Spleen (tissue), 11 donors: ENCODE data around the gene FLT1. TPM values are rescaled to one million over a fixed set of nuclear protein-coding genes. Genes with fewer than 3 reads are reported as not detected.

Experiments used
- DNase-seq: peaks from one replicate; pipeline ENCODE4 v3.0.0-alpha.2; 2020
- H3K27ac ChIP-seq, 8 donors: fragments of 200-600 bp; sonication (generic) in 7 of 8; 1 replicate in 4 of 8; 2 replicates in 4 of 8; pipeline versions ENCODE4 v1.5.0 to v1.8.0; 2016 to 2021; ENCODE audit warnings: inconsistent platforms in 4 of 8, mild to moderate bottlenecking in 4 of 8, moderate library complexity in 1 of 8
- H3K27me3 ChIP-seq, 7 donors: fragments of 200-600 bp; sonication (generic) in 6 of 7; replicated peaks in 1 of 7; 1 replicate in 4 of 7; 2 replicates in 3 of 7; pipeline versions ENCODE4 v1.5.0 to v1.8.0; 2016 to 2021; ENCODE audit warnings: inconsistent platforms in 3 of 7, mild to moderate bottlenecking in 1 of 7
- H3K36me3 ChIP-seq, 6 donors: fragments of 200-600 bp; sonication (generic) in 5 of 6; 1 replicate in 4 of 6; 2 replicates in 2 of 6; pipeline versions ENCODE4 v1.5.0 to v1.8.0; 2016 to 2021; ENCODE audit warnings: inconsistent platforms in 2 of 6
- H3K4me1 ChIP-seq, 6 donors: fragments of 200-600 bp; sonication (generic) in 5 of 6; 1 replicate in 3 of 6; 2 replicates in 3 of 6; pipeline versions ENCODE4 v1.5.0 to v1.8.0; 2016 to 2021; ENCODE audit warnings: inconsistent platforms in 3 of 6
- H3K4me3 ChIP-seq, 8 donors: fragments of 200-600 bp; sonication (generic) in 7 of 8; 1 replicate in 4 of 8; 2 replicates in 4 of 8; pipeline versions ENCODE4 v1.5.0 to v1.8.0; 2016 to 2021; ENCODE audit warnings: inconsistent platforms in 4 of 8, mild to moderate bottlenecking in 4 of 8, moderate library complexity in 2 of 8
- H3K9me3 ChIP-seq, 8 donors: fragments of 200-600 bp; sonication (generic) in 7 of 8; 1 replicate in 4 of 8; 2 replicates in 4 of 8; pipeline versions ENCODE4 v1.5.0 to v1.8.0; 2016 to 2021; ENCODE audit warnings: inconsistent platforms in 4 of 8
- POLR2A ChIP-seq, 3 donors: fragments of 450-650 bp; IDR thresholded peaks; one replicate each; pipeline ENCODE4 v1.5.1; 2017; ENCODE audit warnings: antibody characterized with exemption in 3 of 3, mild to moderate bottlenecking in 1 of 3
- POLR2AphosphoS5 ChIP-seq, 3 donors: sonication (generic); formaldehyde crosslinking; IDR thresholded peaks; one replicate each; pipeline ENCODE4 v1.5.1; 2017; ENCODE audit warnings: antibody characterized with exemption in 3 of 3
- WGBS, 5 donors: extraction: QIAGEN DNeasy Blood & Tissue Kit in 3 of 5; methylation state at CpG; one replicate each; pipeline versions ENCODE4 v1.1.5 to v1.1.7; 2013 to 2018; 5-methylcytosine and 5-hydroxymethylcytosine counted together
- intact Hi-C: fragments of 100-400 bp; cut with DNase I; formaldehyde crosslinking; loops from one replicate; pipeline ENCODE4 v1.15.0; 2023; ENCODE audit warnings: low total_unique reads
- polyA plus RNA-seq, 3 donors: library from polyadenylated mRNA; stranded (reverse); fragments of 200-250 nt; gene quantifications; one replicate each; pipeline ENCODE4 v1.2.1, GENCODE V29; 2013
- total RNA-seq, 7 donors: library from RNA; depleted of rRNA in 3 of 7; stranded (reverse); fragments of >200 nt in 3 of 7; fragmentation: NEBNext Ultra II Directional in 4 of 7; extraction: Animal tissue kit (Norgen Biotek cat#: 25700) in 4 of 7; gene quantifications; one replicate each; pipeline versions ENCODE4 v1.1.0 to v1.2.1, GENCODE V29; 2016 to 2021
- TF ChIP-seq, protein P1 (sequence below), 11 experiments: fragments of 200-600 bp in 7 of 11; fragments of 450-650 bp in 4 of 11; sonication (generic) in 4 of 11; IDR thresholded peaks in 8 of 11; conservative IDR thresholded peaks in 3 of 11; 1 replicate in 7 of 11; 2 replicates in 4 of 11; pipeline versions ENCODE4 v1.4.0 to v1.8.0; 2016 to 2021; ENCODE audit warnings: antibody characterized with exemption in 11 of 11, inconsistent platforms in 4 of 11, mild to moderate bottlenecking in 1 of 11
- donor health status: healthy with polysubstance abuse.
- donor health status: DM: no; HTN: no; CAD: no; lungs with moderate emphysema.
- donor health status: DM: no; HTN: no; CAD: no.
- donor health status: Bipolar disorder and iron deficiency.
- donor health status: healthy.
- donor health status: DM: no; HTN: no; CAD: no.
- donor health status: DM: yes; HTN: yes; CAD: no.

The FLT1 gene
- total and polyA plus RNA-seq, 10 donors: 1.2 to 70.6 (median 55.4) TPM

DNA sequence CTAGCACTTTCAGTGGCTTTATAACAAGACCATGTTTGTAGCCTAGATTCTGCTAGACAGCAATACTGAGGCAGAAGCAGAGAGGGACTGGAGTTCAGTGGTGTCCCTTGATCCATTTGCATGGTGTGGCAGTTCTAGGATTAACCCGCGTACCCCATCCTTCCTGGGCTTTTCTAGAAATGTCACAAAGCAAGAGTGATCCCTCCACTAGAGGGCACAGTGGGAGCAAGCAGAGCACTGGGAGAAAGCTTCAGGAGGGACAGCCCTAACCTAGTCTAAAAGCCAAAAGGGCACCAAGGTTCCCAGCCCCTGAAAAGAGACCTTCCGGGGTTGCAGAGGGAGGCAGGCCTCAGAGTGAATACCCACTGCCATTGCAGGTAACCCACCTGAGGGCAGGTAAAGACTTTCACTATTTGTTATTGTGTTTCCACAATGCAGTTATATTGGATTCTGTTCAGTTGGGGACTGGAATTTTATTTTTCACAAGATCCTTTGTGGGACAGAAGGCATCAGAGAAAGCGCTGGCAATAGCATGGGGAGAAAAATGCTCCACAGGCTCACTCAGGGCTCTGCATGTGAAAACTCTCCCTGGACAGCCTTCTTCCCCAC, 170.6 kb downstream of the FLT1 start:
- intact Hi-C loops: loop anchor here (5.0 to 10.0 kb wide), 2 partner anchors 313 to 471 kb away; no protein-coding TSS in a partner anchor
- DNase-seq: no peak
- Histone ChIP-seq H3K27me3 (no peaks in the 10 kb centered on the region), H3K9me3 (no peaks in the 10 kb centered on the region), H3K4me3 (no peak overlapping the region), H3K27ac (peak overlapping the region in 6 of 8 donors; percentile 1 to 63 (median 44)), H3K36me3 (peaks cover 0 to 7% (median 0%) of the 10 kb centered on the region in 6 donors), H3K4me1 (peaks cover 0 to 31% (median 20%) of the 10 kb centered on the region in 6 donors)
- TF ChIP-seq, protein P1, sequence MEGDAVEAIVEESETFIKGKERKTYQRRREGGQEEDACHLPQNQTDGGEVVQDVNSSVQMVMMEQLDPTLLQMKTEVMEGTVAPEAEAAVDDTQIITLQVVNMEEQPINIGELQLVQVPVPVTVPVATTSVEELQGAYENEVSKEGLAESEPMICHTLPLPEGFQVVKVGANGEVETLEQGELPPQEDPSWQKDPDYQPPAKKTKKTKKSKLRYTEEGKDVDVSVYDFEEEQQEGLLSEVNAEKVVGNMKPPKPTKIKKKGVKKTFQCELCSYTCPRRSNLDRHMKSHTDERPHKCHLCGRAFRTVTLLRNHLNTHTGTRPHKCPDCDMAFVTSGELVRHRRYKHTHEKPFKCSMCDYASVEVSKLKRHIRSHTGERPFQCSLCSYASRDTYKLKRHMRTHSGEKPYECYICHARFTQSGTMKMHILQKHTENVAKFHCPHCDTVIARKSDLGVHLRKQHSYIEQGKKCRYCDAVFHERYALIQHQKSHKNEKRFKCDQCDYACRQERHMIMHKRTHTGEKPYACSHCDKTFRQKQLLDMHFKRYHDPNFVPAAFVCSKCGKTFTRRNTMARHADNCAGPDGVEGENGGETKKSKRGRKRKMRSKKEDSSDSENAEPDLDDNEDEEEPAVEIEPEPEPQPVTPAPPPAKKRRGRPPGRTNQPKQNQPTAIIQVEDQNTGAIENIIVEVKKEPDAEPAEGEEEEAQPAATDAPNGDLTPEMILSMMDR (IDR thresholded peaks at IDR 0.05 in 8 of 11, conservative IDR thresholded peaks at IDR 0.05 in 3 of 11): peak; percentile 47 to 78 (median 72)
- peak in 1 of 3 donors; percentile 24 for TF ChIP-seq POLR2AphosphoS5 (IDR thresholded peaks at IDR 0.05)
- no peak for TF ChIP-seq POLR2A (IDR thresholded peaks at IDR 0.05)
- 15 to 30% (median 22%) methylated on average over 4 of the region's 4 CpGs for WGBS, 5 donors

DNA sequence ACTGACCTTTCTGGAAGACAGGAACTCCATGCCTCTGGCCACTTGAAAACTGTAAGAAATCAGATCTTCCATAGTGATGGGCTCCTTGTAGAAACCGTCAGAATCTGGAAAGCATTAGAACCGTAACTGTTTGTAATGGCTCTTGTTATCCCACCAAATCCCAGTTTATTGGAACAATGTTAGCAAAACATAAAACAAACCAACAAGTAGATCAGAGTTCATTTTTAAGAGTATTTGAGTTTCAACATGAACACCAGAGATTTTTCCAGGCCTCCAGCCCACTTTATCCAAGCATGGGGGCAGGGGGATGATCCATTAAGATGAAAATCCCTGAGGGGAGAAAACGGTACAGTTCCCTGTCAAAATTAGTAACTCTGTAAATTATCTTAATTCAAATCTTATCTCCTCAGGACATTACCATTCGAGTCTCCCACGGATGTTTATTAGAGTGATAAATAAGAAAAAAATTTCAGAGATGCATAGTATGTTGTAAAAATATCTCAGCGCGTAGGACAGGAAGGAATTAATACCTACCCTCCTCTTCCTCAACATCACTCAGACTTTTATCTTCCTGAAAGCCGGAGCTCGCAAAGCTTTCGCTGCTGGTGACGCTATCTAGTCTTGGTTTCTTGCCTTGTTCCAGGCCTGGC, 172.5 kb downstream of the FLT1 start:
- TF ChIP-seq POLR2AphosphoS5 (IDR thresholded peaks at IDR 0.05) (no peak), POLR2A (IDR thresholded peaks at IDR 0.05) (no peak)
- TF ChIP-seq, protein P1 (IDR thresholded peaks at IDR 0.05 in 8 of 11, conservative IDR thresholded peaks at IDR 0.05 in 3 of 11): no peak
- Histone ChIP-seq H3K27me3 (no peaks in the 10 kb centered on the region), H3K9me3 (no peaks in the 10 kb centered on the region), H3K27ac (no peak overlapping the region), H3K4me3 (no peak overlapping the region), H3K4me1 (peaks cover 0 to 21% (median 14%) of the 10 kb centered on the region in 6 donors), H3K36me3 (peaks cover 0 to 7% (median 0%) of the 10 kb centered on the region in 6 donors)
- no peak for DNase-seq
- 63 to 75% (median 69%) methylated on average over 11 of the region's 11 CpGs for WGBS, 5 donors
- intact Hi-C loops: loop anchor here (5.0 to 10.0 kb wide), 2 partner anchors 315 to 472 kb away; no protein-coding TSS in a partner anchor

DNA sequence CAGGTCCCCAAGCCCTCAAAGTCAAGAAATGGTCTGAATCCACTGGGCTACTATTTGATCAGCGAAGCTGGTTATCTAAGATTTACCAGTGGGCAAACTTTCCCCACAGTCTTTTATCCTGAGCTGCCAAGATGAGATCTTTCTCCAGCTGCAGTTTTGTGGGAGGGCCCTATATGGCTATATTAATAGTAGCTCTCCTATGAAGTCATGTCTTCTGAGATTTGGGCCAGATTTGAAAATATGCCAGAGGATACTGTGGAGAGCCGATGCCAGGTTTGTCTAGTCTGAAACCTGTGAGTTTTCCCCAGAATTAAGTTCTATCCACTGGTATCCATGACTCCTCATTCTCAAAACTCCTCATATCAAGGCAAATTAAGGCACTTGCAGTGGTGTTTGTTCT, 173.2 kb downstream of the FLT1 start:
- H3K27ac ChIP-seq: no peak overlapping the region
- 76 to 93% (median 91%) methylated on average over 2 of the region's 2 CpGs for WGBS, 5 donors
- intact Hi-C loops: loop anchor here (5.0 to 10.0 kb wide), 2 partner anchors 316 to 473 kb away; no protein-coding TSS in a partner anchor

More for the DNA sequence above, 173.2 kb downstream of the FLT1 start:
- TF ChIP-seq POLR2A (IDR thresholded peaks at IDR 0.05) (no peak), POLR2AphosphoS5 (IDR thresholded peaks at IDR 0.05) (no peak)
- TF ChIP-seq, protein P1 (IDR thresholded peaks at IDR 0.05 in 8 of 11, conservative IDR thresholded peaks at IDR 0.05 in 3 of 11): no peak
- Histone ChIP-seq H3K4me3 (no peak overlapping the region), H3K36me3 (peaks cover 0 to 7% (median 0%) of the 10 kb centered on the region in 6 donors), H3K4me1 (peaks cover 0 to 27% (median 17%) of the 10 kb centered on the region in 6 donors), H3K27me3 (no peaks in the 10 kb centered on the region), H3K9me3 (no peaks in the 10 kb centered on the region)
- DNase-seq: no peak
